Upper lobe of left lung (tissue), 6 donors: ENCODE measurements around the gene TTC28. TPM values are rescaled to one million over a fixed set of nuclear protein-coding genes. Genes with fewer than 3 reads are reported as not detected.

Source experiments
- ATAC-seq, 2 donors: fragments of 200-7000 bp; cut with Tn5 transposase; one replicate each; pipeline ENCODE4 v1.9.1; 2022; ENCODE audit warnings: mild to moderate bottlenecking in 2 of 2, moderate library complexity in 2 of 2; ENCODE audit not compliant: low FRiP score in 2 of 2
- DNase-seq, 2 donors: peaks; one replicate each; pipeline ENCODE4 v3.0.0-alpha.2; 2019 to 2020
- H3K27ac ChIP-seq, 4 donors: fragments of 200-600 bp; sonication (generic); one replicate each; pipeline ENCODE4 v1.5.1; 2016 to 2019
- H3K27me3 ChIP-seq, 4 donors: fragments of 200-600 bp; sonication (generic); one replicate each; pipeline ENCODE4 v1.5.1; 2017 to 2019
- H3K36me3 ChIP-seq, 4 donors: fragments of 200-600 bp; sonication (generic); one replicate each; pipeline ENCODE4 v1.5.1; 2016 to 2019
- H3K4me1 ChIP-seq, 4 donors: fragments of 200-600 bp; sonication (generic); one replicate each; pipeline ENCODE4 v1.5.1; 2018 to 2019
- H3K4me3 ChIP-seq, 4 donors: fragments of 200-600 bp; sonication (generic); one replicate each; pipeline ENCODE4 v1.5.1; 2017 to 2019; ENCODE audit warnings: mild to moderate bottlenecking in 2 of 4, moderate library complexity in 1 of 4
- H3K9me3 ChIP-seq, 4 donors: fragments of 200-600 bp; sonication (generic); one replicate each; pipeline ENCODE4 v1.5.1; 2018 to 2019
- CTCF ChIP-seq, 6 experiments: fragments of 450-650 bp in 4 of 6; fragments of 200-600 bp in 2 of 6; sonication (generic) in 2 of 6; IDR thresholded peaks; one replicate each; pipeline ENCODE4 v1.5.1; 2016 to 2019; ENCODE audit warnings: antibody characterized with exemption in 6 of 6
- EP300 ChIP-seq, 4 donors: sonication (generic); formaldehyde crosslinking; IDR thresholded peaks; one replicate each; pipeline ENCODE4 v1.5.1; 2017; ENCODE audit warnings: antibody characterized with exemption in 4 of 4, control low read depth in 2 of 4
- POLR2A ChIP-seq, 4 donors: fragments of 450-650 bp; IDR thresholded peaks; one replicate each; pipeline ENCODE4 v1.5.1; 2016 to 2017; ENCODE audit warnings: antibody characterized with exemption in 4 of 4, mild to moderate bottlenecking in 2 of 4
- POLR2AphosphoS5 ChIP-seq, 2 donors: sonication (generic); formaldehyde crosslinking; IDR thresholded peaks; one replicate each; pipeline ENCODE4 v1.5.1; 2017; ENCODE audit warnings: antibody characterized with exemption in 2 of 2
- WGBS, 2 donors: methylation state at CpG; one replicate each; pipeline ENCODE4 v1.1.5; 2017 to 2018; 5-methylcytosine and 5-hydroxymethylcytosine counted together
- total RNA-seq, 6 donors: library from RNA; depleted of rRNA in 4 of 6; stranded (reverse); fragments of >200 nt in 4 of 6; gene quantifications; one replicate each; pipeline versions ENCODE4 v1.1.0 to v1.2.1, GENCODE V29; 2016 to 2021
- donor health status: DM: no; HTN: no; CAD: no; lungs with moderate emphysema.
- donor health status: DM: no; HTN: yes; CAD: no; lungs with severe emphysema.

The TTC28 gene
- total RNA-seq, 6 donors from 2014 or later: 30.1 to 69.4 (median 41.4) TPM

- Histone ChIP-seq H3K36me3 (peaks cover 0 to 60% (median 33%) of the 10 kb centered on the region in 4 donors), H3K9me3 (no peaks in the 10 kb centered on the region), H3K4me3 (no peak overlapping the region), H3K4me1 (peaks cover 0 to 11% (median 7%) of the 10 kb centered on the region in 4 donors), H3K27me3 (no peaks in the 10 kb centered on the region), H3K27ac (peak overlapping the region; percentile 4 to 55 (median 28))
- 89 to 93% methylated on average over 14 to 15 of the region's 15 CpGs for WGBS, 2 donors
- no peak for DNase-seq
- ATAC-seq: no peak
- TF ChIP-seq CTCF (IDR thresholded peaks at IDR 0.05) (no peak), POLR2AphosphoS5 (IDR thresholded peaks at IDR 0.05) (no peak), POLR2A (IDR thresholded peaks at IDR 0.05) (no peak), EP300 (IDR thresholded peaks at IDR 0.05) (no peak)
These were observed 689.7 kb downstream of the TTC28 start for GRCh38 chr22:27989758-27990450.

- Histone ChIP-seq H3K9me3 (no peaks in the 10 kb centered on the region), H3K4me1 (peaks cover 0 to 11% (median 7%) of the 10 kb centered on the region in 4 donors), H3K27ac (no peak overlapping the region), H3K4me3 (no peak overlapping the region), H3K36me3 (peaks cover 0 to 62% (median 31%) of the 10 kb centered on the region in 4 donors), H3K27me3 (no peaks in the 10 kb centered on the region)
- DNase-seq (no peak), ATAC-seq (no peak)
- WGBS, 2 donors: 92 to 93% methylated on average over 7 of the region's 7 CpGs
- no peak for TF ChIP-seq POLR2A (IDR thresholded peaks at IDR 0.05)
- TF ChIP-seq EP300 (IDR thresholded peaks at IDR 0.05): no peak
- no peak for TF ChIP-seq CTCF (IDR thresholded peaks at IDR 0.05)
- no peak for TF ChIP-seq POLR2AphosphoS5 (IDR thresholded peaks at IDR 0.05)
These were observed 690.9 kb downstream of the TTC28 start for GRCh38 chr22:27988704-27989103.

GRCh38 chr22:27987557-27987956, 692.1 kb downstream of the TTC28 start:
- Histone ChIP-seq H3K27ac (peak overlapping the region in 1 of 4 donors; percentile 3), H3K36me3 (peaks cover 0 to 62% (median 31%) of the 10 kb centered on the region in 4 donors), H3K27me3 (no peaks in the 10 kb centered on the region), H3K9me3 (no peaks in the 10 kb centered on the region), H3K4me3 (no peak overlapping the region), H3K4me1 (peaks cover 0 to 11% (median 7%) of the 10 kb centered on the region in 4 donors)
- DNase-seq (no peak), ATAC-seq (no peak)
- 44 to 68% methylated on average over 5 to 6 of the region's 6 CpGs for WGBS, 2 donors
- TF ChIP-seq POLR2AphosphoS5 (IDR thresholded peaks at IDR 0.05) (no peak), EP300 (IDR thresholded peaks at IDR 0.05) (no peak), CTCF (IDR thresholded peaks at IDR 0.05) (no peak), POLR2A (IDR thresholded peaks at IDR 0.05) (no peak)

- Histone ChIP-seq H3K27me3 (no peaks in the 10 kb centered on the region), H3K4me1 (peaks cover 0 to 11% (median 7%) of the 10 kb centered on the region in 4 donors), H3K27ac (peak overlapping the region in 1 of 4 donors; percentile 3), H3K36me3 (peaks cover 0 to 62% (median 33%) of the 10 kb centered on the region in 4 donors), H3K9me3 (no peaks in the 10 kb centered on the region), H3K4me3 (no peak overlapping the region)
- TF ChIP-seq POLR2AphosphoS5 (IDR thresholded peaks at IDR 0.05): no peak
- TF ChIP-seq CTCF (IDR thresholded peaks at IDR 0.05): no peak
- TF ChIP-seq EP300 (IDR thresholded peaks at IDR 0.05): no peak
- TF ChIP-seq POLR2A (IDR thresholded peaks at IDR 0.05): no peak
- 91 to 95% methylated on average over 5 of the region's 5 CpGs for WGBS, 2 donors
- DNase-seq: no peak
- ATAC-seq: no peak
These were observed 692.7 kb downstream of the TTC28 start for GRCh38 chr22:27986937-27987336.
